GM12878 (cell line): ENCODE results near the gene ODAD2. TPM values are rescaled to one million over a fixed set of nuclear protein-coding genes. Genes with fewer than 3 reads are reported as not detected.

ENCODE experiments used
- ATAC-seq: fragments of 200-7000 bp; cut with Tn5 transposase; 3 replicates; pipeline ENCODE4 v1.9.1; 2020; ENCODE audit warnings: mild to moderate bottlenecking, moderate library complexity
- BruUV-seq: library from RNA; stranded (reverse); fragments of 400-500 nt; replicated peaks from 2 replicates; lab custom pipeline; 2021; lab: Mats Ljungman, UMichigan
- CTCF ChIA-PET: fragments of 300-600 bp; sonication (Branson Sonifier 250); formaldehyde crosslinking; extraction: SDS; loops from one replicate; lab custom pipeline; 2021; ENCODE audit warnings: inconsistent platforms; lab: Yijun Ruan, JAX
- POLR2A ChIA-PET: fragments of 350-600 bp; formaldehyde crosslinking; extraction: SDS; loops from one replicate; lab custom pipeline; 2021; ENCODE audit warnings: inconsistent platforms; lab: Charles Lee
- RAD21 ChIA-PET: fragments of 300-600 bp; sonication (Branson Sonifier 250); formaldehyde crosslinking; loops from one replicate; lab custom pipeline; 2023; ENCODE audit warnings: antibody characterized with exemption; ENCODE audit not compliant: unreplicated experiment; lab: Charles Lee
- SMC1A ChIA-PET: fragments of 300-600 bp; sonication (Branson Sonifier 250); formaldehyde crosslinking; loops from one replicate; lab custom pipeline; 2023; ENCODE audit not compliant: unreplicated experiment, uncharacterized antibody; lab: Charles Lee
- DNase-seq: peaks from one replicate; pipeline ENCODE4 v3.0.0-alpha.2; 2011; ENCODE audit warnings: low read depth, low spot score
- FAIRE-seq: peaks from 3 replicates; lab custom pipeline; 2011; peaks lifted over from hg19 to GRCh38; lab: Jason Lieb, UNC
- H2AFZ ChIP-seq: 2 replicates; pipeline ENCODE4 v1.6.0; 2011; ENCODE audit warnings: low read depth, low read length, control low read depth; ENCODE audit not compliant: control insufficient read depth
- H3K27ac ChIP-seq: 2 replicates; pipeline ENCODE4 v1.5.1; 2011; ENCODE audit warnings: control low read depth; ENCODE audit not compliant: control insufficient read depth, insufficient read depth
- H3K27me3 ChIP-seq, 2 experiments: replicated peaks in 1 of 2; 2 replicates each; pipeline versions ENCODE4 v1.6.0 to v1.6.1; 2011; ENCODE audit warnings: low read length in 1 of 2; ENCODE audit not compliant: control insufficient read depth in 2 of 2, insufficient read depth in 2 of 2
- H3K36me3 ChIP-seq, 2 experiments: 2 replicates each; pipeline ENCODE4 v1.5.1; 2011; ENCODE audit warnings: low read length in 1 of 2; ENCODE audit not compliant: control insufficient read depth in 2 of 2, insufficient read depth in 2 of 2
- H3K4me1 ChIP-seq: 2 replicates; pipeline ENCODE4 v1.6.1; 2011; ENCODE audit warnings: mild to moderate bottlenecking, low read length, moderate library complexity, mixed read lengths; ENCODE audit not compliant: control insufficient read depth, insufficient read depth
- H3K4me2 ChIP-seq: 2 replicates; pipeline ENCODE4 v1.6.0; 2011; ENCODE audit warnings: control low read depth; ENCODE audit not compliant: control insufficient read depth, insufficient read depth
- H3K4me3 ChIP-seq: fragments of 200-600 bp; sonication (generic); 2 replicates; pipeline ENCODE4 v1.5.1; 2016
- H3K79me2 ChIP-seq: 2 replicates; pipeline ENCODE4 v1.6.0; 2011; ENCODE audit warnings: low read length; ENCODE audit not compliant: control insufficient read depth, insufficient read depth
- H3K9ac ChIP-seq: 2 replicates; pipeline ENCODE4 v1.8.0; 2011; ENCODE audit warnings: low read length, control low read depth, mixed read lengths; ENCODE audit not compliant: control insufficient read depth, insufficient read depth
- H3K9me3 ChIP-seq: replicated peaks from 3 replicates; pipeline ENCODE4 v1.5.1; 2011; ENCODE audit warnings: mild to moderate bottlenecking, low read length; ENCODE audit not compliant: control insufficient read depth, insufficient read depth
- H4K20me1 ChIP-seq: 2 replicates; pipeline ENCODE4 v1.6.0; 2011; ENCODE audit not compliant: control insufficient read depth, insufficient read depth
- BACH1 ChIP-seq: fragments of 450-650 bp; IDR thresholded peaks from 2 replicates; pipeline ENCODE4 v1.6.1; 2017; ENCODE audit warnings: mild to moderate bottlenecking, borderline replicate concordance
- BRCA1 ChIP-seq: IDR thresholded peaks from 2 replicates; pipeline ENCODE4 v1.6.1; 2011; ENCODE audit warnings: low read depth, low read length, improper control_type of control experiment
- CHD2 ChIP-seq: IDR thresholded peaks from 2 replicates; pipeline ENCODE4 v1.6.1; 2011; ENCODE audit warnings: low read depth, low read length, improper control_type of control experiment, borderline replicate concordance
- E2F4 ChIP-seq: IDR thresholded peaks from 2 replicates; pipeline ENCODE4 v1.6.1; 2012; ENCODE audit warnings: low read depth, low read length, improper control_type of control experiment
- MEF2A ChIP-seq: IDR thresholded peaks from 2 replicates; pipeline ENCODE4 v1.6.1; 2011; ENCODE audit warnings: low read depth, mild to moderate bottlenecking, low read length, moderate library complexity; ENCODE audit not compliant: insufficient read depth
- NR2C1 ChIP-seq: fragments of 450-650 bp; IDR thresholded peaks from 2 replicates; pipeline ENCODE4 v1.6.1; 2017; ENCODE audit warnings: antibody characterized with exemption, mild to moderate bottlenecking, moderate library complexity
- NR2F1 ChIP-seq: fragments of 450-650 bp; conservative IDR thresholded peaks from 2 replicates; pipeline ENCODE4 v1.6.1; 2017; ENCODE audit warnings: mild to moderate bottlenecking
- RBBP5 ChIP-seq: fragments of 200-600 bp; sonication (generic); conservative IDR thresholded peaks from 2 replicates; pipeline ENCODE4 v1.6.1; 2016
- RELA ChIP-seq: fragments of 450-650 bp; IDR thresholded peaks from 2 replicates; pipeline ENCODE4 v1.8.0; 2014; ENCODE audit warnings: borderline replicate concordance; ENCODE audit not compliant: partially characterized antibody
- SIN3A ChIP-seq: IDR thresholded peaks from 2 replicates; pipeline ENCODE4 v1.6.1; 2012; ENCODE audit warnings: low read depth, low read length, improper control_type of control experiment
- SMC3 ChIP-seq: IDR thresholded peaks from 2 replicates; pipeline ENCODE4 v1.6.1; 2011; ENCODE audit warnings: low read length, improper control_type of control experiment, borderline replicate concordance
- ZBTB40 ChIP-seq: fragments of 450-650 bp; IDR thresholded peaks from 2 replicates; pipeline ENCODE4 v1.6.1; 2016; ENCODE audit warnings: mild to moderate bottlenecking, moderate library complexity, borderline replicate concordance
- WGBS: methylation state at CpG from one replicate; pipeline ENCODE4 v1.1.6; 2016; ENCODE audit warnings: low lambda C conversion rate; ENCODE audit not compliant: insufficient replicate concordance, insufficient coverage; ENCODE audit errors: missing lambda C conversion rate; 5-methylcytosine and 5-hydroxymethylcytosine counted together
- in situ Hi-C: fragments of 300-500 bp; cut with MboI; formaldehyde crosslinking; loops from 9 replicates; pipeline ENCODE4 v1.14.3; 2018; ENCODE audit warnings: mixed read lengths
- intact Hi-C: fragments of 100-400 bp; cut with micrococcal nuclease; formaldehyde crosslinking; loops from one replicate; pipeline ENCODE4 v1.14.2; 2022; ENCODE audit not compliant: unreplicated experiment
- polyA plus RNA-seq, 11 experiments: library from polyadenylated mRNA; depleted of rRNA in 4 of 11; unstranded in 6 of 11; stranded (reverse) in 5 of 11; fragments of >200 nt; fragmentation: Nextera tagmentation in 4 of 11; fragmentation: Illumina TruSeq in 1 of 11; extraction: Ambion mirVana in 4 of 11; extraction: Trizol in 1 of 11; gene quantifications; 1 replicate in 1 of 11; 2 replicates in 10 of 11; pipeline versions ENCODE4 v1.2.1 to v1.2.3, GENCODE V29; 2011 to 2016; ENCODE audit warnings: inconsistent platforms in 2 of 11, missing spikeins in 2 of 11, low read depth in 1 of 11
- total RNA-seq, 4 experiments: library from RNA; depleted of rRNA in 3 of 4; stranded (reverse); fragments of >200 nt in 3 of 4; fragmentation: Illumina TruSeq in 1 of 4; extraction: Trizol in 1 of 4; gene quantifications; 2 replicates each; pipeline versions ENCODE4 v1.2.1 to v1.2.3, GENCODE V29; 2013 to 2021

The ODAD2 gene
- total and polyA plus RNA-seq, 10 of the 15 experiments (the other 5 are each of a cell fraction or from before 2014, with no cell fraction given) = not detected

- no peak for TF ChIP-seq MEF2A
- TF ChIP-seq ZBTB40 = no peak
- TF ChIP-seq RBBP5 = no peak
- no peak for TF ChIP-seq SMC3
- no peak for TF ChIP-seq BRCA1
- no peak for TF ChIP-seq E2F4
These were observed 214.6 kb downstream of the ODAD2 start (continued) for GRCh38 chr10:27784272-27784671.

GRCh38 chr10:27783660-27784059, 215.2 kb downstream of the ODAD2 start:
- Histone ChIP-seq H3K27me3 (no peaks in the 10 kb centered on the region; a peak in 1 of 4 replicates), H3K9ac (no peak overlapping the region), H4K20me1 (no peaks in the 10 kb centered on the region), H2AFZ (no peak overlapping the region), H3K4me2 (no peak overlapping the region)
- ChIA-PET POLR2A (no interaction called here), CTCF (interaction anchor here (1.3 kb wide), 1 partner anchor 395 kb away, joined by 5 read pairs; no protein-coding TSS in a partner anchor)
- no peak for FAIRE-seq
- no peak for DNase-seq
- in situ Hi-C loops = no loop called here
- ATAC-seq = peak; percentile 41; the same call in 2 of the 3 replicates
- TF ChIP-seq BACH1 (no peak), NR2F1 (no peak), NR2C1 (no peak), CHD2 (no peak), RELA (no peak), SIN3A (no peak), SMC3 (0 out of 2 replicates have a peak, but pooled peaks have one; percentile 10)
- TF ChIP-seq, all 136 proteins: peak for 1
- ChIA-PET RAD21 (no interaction called here), SMC1A (no interaction called here)
- intact Hi-C loops = loop anchor here (5.0 kb wide), 1 partner anchor 599 kb away; no protein-coding TSS in a partner anchor
- no peaks in the 10 kb centered on the region for H3K36me3 ChIP-seq
- no TSS peak for BruUV-seq
- no peak overlapping the region for H3K4me3 ChIP-seq
- no peaks in the 10 kb centered on the region; the same call in 2 of the 3 replicates for H3K9me3 ChIP-seq
- no peak overlapping the region for H3K27ac ChIP-seq
- H3K4me1 ChIP-seq = no peaks in the 10 kb centered on the region
- 0% methylated on average over 1 of the region's 1 CpG for WGBS
- no peaks in the 10 kb centered on the region for H3K79me2 ChIP-seq
